Effector memory CD4-positive, alpha-beta T cell (primary cell): ENCODE results near the gene OTC.

ENCODE experiments used
- DNase-seq, 3 donors: peaks; one replicate each; pipeline ENCODE4 v3.0.0-alpha.2; 2020
- H3K27ac ChIP-seq: 2 replicates; pipeline ENCODE4 v1.7.0; 2013; ENCODE audit warnings: mild to moderate bottlenecking, low read length, moderate library complexity; ENCODE audit not compliant: insufficient read depth, poor library complexity, severe bottlenecking
- H3K27me3 ChIP-seq: replicated peaks from 2 replicates; pipeline ENCODE4 v1.7.0; 2013; ENCODE audit warnings: mild to moderate bottlenecking, low read length; ENCODE audit not compliant: insufficient read depth, control insufficient read depth, poor library complexity, severe bottlenecking
- H3K36me3 ChIP-seq: 2 replicates; pipeline ENCODE4 v1.7.0; 2013; ENCODE audit warnings: mild to moderate bottlenecking, low read length, moderate library complexity; ENCODE audit not compliant: control insufficient read depth, insufficient read depth
- H3K4me1 ChIP-seq: 2 replicates; pipeline ENCODE4 v1.7.0; 2013; ENCODE audit warnings: low read length, mild to moderate bottlenecking; ENCODE audit not compliant: control insufficient read depth, insufficient read depth, poor library complexity, severe bottlenecking
- H3K4me3 ChIP-seq: 2 replicates; pipeline ENCODE4 v1.7.0; 2013; ENCODE audit warnings: low read length, low read depth, mild to moderate bottlenecking; ENCODE audit not compliant: insufficient read depth, poor library complexity, severe bottlenecking
- H3K9me3 ChIP-seq: 2 replicates; pipeline ENCODE4 v1.7.0; 2013; ENCODE audit warnings: mild to moderate bottlenecking, low read length, moderate library complexity; ENCODE audit not compliant: control insufficient read depth
- total RNA-seq, 3 donors: gene quantifications; one replicate each; lab custom pipeline; 2026; lab: John Stamatoyannopoulos, UW

Gene OTC
- 0 reads per million in 3 donors for total RNA-seq

GRCh38 chrX:38352362-38352761 lies at the start of gene OTC:
OTC (plus strand) TSS chrX:38352604; CDS start chrX:38352697, 93 bp downstream.
- H3K4me1 ChIP-seq = no peaks in the 10 kb centered on the region
- no peak for DNase-seq
- H3K9me3 ChIP-seq = no peaks in the 10 kb centered on the region
- H3K36me3 ChIP-seq = no peaks in the 10 kb centered on the region
- H3K4me3 ChIP-seq = no peak within 1 kb of the TSS
- no peaks in the 10 kb centered on the region for H3K27me3 ChIP-seq
- H3K27ac ChIP-seq = no peak within 1 kb of the TSS

GRCh38 chrX:38304010-38304409 lies 48.4 kb upstream of the OTC start:
- Histone ChIP-seq H3K36me3 (no peaks in the 10 kb centered on the region), H3K27me3 (no peaks in the 10 kb centered on the region), H3K27ac (no peak overlapping the region), H3K9me3 (no peaks in the 10 kb centered on the region), H3K4me1 (no peaks in the 10 kb centered on the region), H3K4me3 (no peak overlapping the region)
- no peak for DNase-seq

- DNase-seq = no peak
- H3K27ac ChIP-seq = no peak overlapping the region
- H3K4me3 ChIP-seq = no peak overlapping the region
- no peaks in the 10 kb centered on the region for H3K9me3 ChIP-seq
- H3K4me1 ChIP-seq = no peaks in the 10 kb centered on the region
- H3K27me3 ChIP-seq = no peaks in the 10 kb centered on the region
- no peaks in the 10 kb centered on the region for H3K36me3 ChIP-seq
Observed at GRCh38 chrX:38305971-38306370, 46.4 kb upstream of the OTC start.

- no peak overlapping the region for H3K27ac ChIP-seq
- H3K4me1 ChIP-seq = no peaks in the 10 kb centered on the region
- no peaks in the 10 kb centered on the region for H3K27me3 ChIP-seq
- H3K36me3 ChIP-seq = no peaks in the 10 kb centered on the region
- no peaks in the 10 kb centered on the region for H3K9me3 ChIP-seq
- no peak overlapping the region for H3K4me3 ChIP-seq
- DNase-seq = no peak
Observed at GRCh38 chrX:38311743-38312142, 40.7 kb upstream of the OTC start.

- H3K27me3 ChIP-seq = no peaks in the 10 kb centered on the region
- DNase-seq = no peak
- no peaks in the 10 kb centered on the region for H3K36me3 ChIP-seq
- no peaks in the 10 kb centered on the region for H3K9me3 ChIP-seq
- H3K27ac ChIP-seq = no peak overlapping the region
- no peak overlapping the region for H3K4me3 ChIP-seq
- H3K4me1 ChIP-seq = no peaks in the 10 kb centered on the region
Observed at GRCh38 chrX:38312436-38312835, 40.0 kb upstream of the OTC start.

GRCh38 chrX:38313190-38313589 lies 39.2 kb upstream of the OTC start:
- no peak for DNase-seq
- H3K9me3 ChIP-seq = no peaks in the 10 kb centered on the region
- H3K27me3 ChIP-seq = no peaks in the 10 kb centered on the region
- H3K4me3 ChIP-seq = no peak overlapping the region
- H3K36me3 ChIP-seq = no peaks in the 10 kb centered on the region
- no peak overlapping the region for H3K27ac ChIP-seq
- H3K4me1 ChIP-seq = no peaks in the 10 kb centered on the region

GRCh38 chrX:38315186-38315585 lies 37.2 kb upstream of the OTC start:
- Histone ChIP-seq H3K36me3 (no peaks in the 10 kb centered on the region), H3K4me1 (no peaks in the 10 kb centered on the region), H3K27ac (no peak overlapping the region), H3K27me3 (no peaks in the 10 kb centered on the region), H3K9me3 (no peaks in the 10 kb centered on the region), H3K4me3 (no peak overlapping the region)
- DNase-seq = no peak

- no peak for DNase-seq
- H3K4me3 ChIP-seq = no peak overlapping the region
- no peaks in the 10 kb centered on the region for H3K36me3 ChIP-seq
- no peak overlapping the region for H3K27ac ChIP-seq
- H3K9me3 ChIP-seq = no peaks in the 10 kb centered on the region
- no peaks in the 10 kb centered on the region for H3K27me3 ChIP-seq
- no peaks in the 10 kb centered on the region for H3K4me1 ChIP-seq
Observed at GRCh38 chrX:38318196-38318595, 34.2 kb upstream of the OTC start.

GRCh38 chrX:38318606-38319005 lies 33.8 kb upstream of the OTC start:
- H3K27me3 ChIP-seq = no peaks in the 10 kb centered on the region
- H3K4me1 ChIP-seq = no peaks in the 10 kb centered on the region
- no peak for DNase-seq
- H3K9me3 ChIP-seq = no peaks in the 10 kb centered on the region
- no peaks in the 10 kb centered on the region for H3K36me3 ChIP-seq
- H3K4me3 ChIP-seq = no peak overlapping the region
- H3K27ac ChIP-seq = no peak overlapping the region

- no peak for DNase-seq
- Histone ChIP-seq H3K4me1 (no peaks in the 10 kb centered on the region), H3K4me3 (no peak overlapping the region), H3K36me3 (no peaks in the 10 kb centered on the region), H3K9me3 (no peaks in the 10 kb centered on the region), H3K27me3 (no peaks in the 10 kb centered on the region), H3K27ac (no peak overlapping the region)
Observed at GRCh38 chrX:38320819-38321218, 31.6 kb upstream of the OTC start.

GRCh38 chrX:38326086-38326485 lies 26.3 kb upstream of the OTC start:
- H3K9me3 ChIP-seq = no peaks in the 10 kb centered on the region
- H3K27ac ChIP-seq = no peak overlapping the region
- no peaks in the 10 kb centered on the region for H3K36me3 ChIP-seq
- no peaks in the 10 kb centered on the region for H3K27me3 ChIP-seq
- peak overlapping the region; percentile 78 for H3K4me3 ChIP-seq
- no peak for DNase-seq
- peaks cover 6% of the 10 kb centered on the region for H3K4me1 ChIP-seq
